ENCODE results near the gene AMPD3. TPM values are rescaled to one million over a fixed set of nuclear protein-coding genes. Genes with fewer than 3 reads are reported as not detected.

AMPD3 gene
- polyA plus RNA-seq, 1 donor (not counting 4 experiments of a cell fraction or from before 2014, with no cell fraction given), result 11.1 TPM

DNA sequence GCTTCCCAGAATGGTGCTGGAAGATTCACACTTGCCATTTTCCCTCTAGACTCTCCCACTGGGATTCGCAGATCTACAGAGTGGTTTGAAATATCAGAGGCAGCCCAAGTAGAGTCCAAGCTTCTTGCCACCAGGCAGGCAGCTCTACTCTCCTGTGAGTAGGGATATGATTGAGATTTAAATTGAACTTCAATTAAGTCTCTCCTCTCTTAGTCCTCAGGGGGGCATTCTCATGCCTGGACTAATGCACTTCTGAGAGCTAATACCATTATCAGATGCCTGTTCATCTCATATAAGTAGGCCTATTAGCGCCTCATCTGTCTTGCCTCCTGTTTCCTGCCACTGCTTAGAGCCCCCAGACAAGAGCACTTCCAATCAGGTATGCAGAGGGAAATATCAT lies 25.5 kb upstream of the AMPD3 start:
- H3K36me3 ChIP-seq (ENCODE audit: control insufficient read depth in 2 of 2, extremely low read depth in 1 of 2, insufficient read depth in 2 of 2, low read length in 2 of 2), result no peaks in the 10 kb centered on the region
- H3K9ac ChIP-seq (ENCODE audit: control insufficient read depth, extremely low read depth, insufficient read depth, low read length), result no peak overlapping the region
- DNase-seq (ENCODE audit: low read depth, low spot score), result no peak
- H3K79me2 ChIP-seq (ENCODE audit: control insufficient read depth, insufficient read depth, low read length), result no peaks in the 10 kb centered on the region
- peaks cover 2% of the 10 kb centered on the region for H3K4me1 ChIP-seq (ENCODE audit: control insufficient read depth, extremely low read depth, insufficient read depth, low read length)
- H2AFZ ChIP-seq (ENCODE audit: control insufficient read depth, low read length), result no peak overlapping the region
- TF ChIP-seq CTCF (optimal IDR thresholded peaks at IDR 0.05 in 1 of 3, IDR thresholded peaks at IDR 0.05 in 1 of 3, conservative IDR thresholded peaks at IDR 0.05 in 1 of 3; ENCODE audit: extremely low read depth in 1 of 3, insufficient read depth in 2 of 3, low read length in 3 of 3) (no peak), EZH2 (IDR thresholded peaks at IDR 0.05; ENCODE audit: low read length) (no peak)
- no peaks in the 10 kb centered on the region for H4K20me1 ChIP-seq (ENCODE audit: control insufficient read depth, extremely low read depth, insufficient read depth, low read length)
- H3K4me2 ChIP-seq (ENCODE audit: control insufficient read depth, extremely low read depth, insufficient read depth, low read depth, low read length), result no peak overlapping the region
- H3K4me3 ChIP-seq (ENCODE audit: control insufficient read depth in 2 of 3, extremely low read depth in 1 of 3, insufficient read depth in 2 of 3, low read depth in 1 of 3, low read length in 3 of 3), result no peak overlapping the region
- dilution Hi-C loops (cut with MboI; ENCODE audit: extremely low pct_ligation_motif_present, low sequenced_read_pairs), result no loop called here
- no peak overlapping the region for H3K27ac ChIP-seq (ENCODE audit: control insufficient read depth, insufficient read depth, low read length)
- FAIRE-seq, result no peak
- H3K27me3 ChIP-seq (ENCODE audit: control insufficient read depth, extremely low read depth, insufficient read depth, low read length), result no peaks in the 10 kb centered on the region
- H3K9me3 ChIP-seq (ENCODE audit: control insufficient read depth, low read depth, low read length), result no peaks in the 10 kb centered on the region
- H3K9me1 ChIP-seq (ENCODE audit: control insufficient read depth, extremely low read depth, insufficient read depth, low read length), result no peaks in the 10 kb centered on the region

GRCh38 chr11:10432493-10432892 lies 22.6 kb upstream of the AMPD3 start:
- Histone ChIP-seq H3K9me1 (ENCODE audit: control insufficient read depth, extremely low read depth, insufficient read depth, low read length) (no peaks in the 10 kb centered on the region), H3K27me3 (ENCODE audit: control insufficient read depth, extremely low read depth, insufficient read depth, low read length) (no peaks in the 10 kb centered on the region), H3K36me3 (ENCODE audit: control insufficient read depth in 2 of 2, extremely low read depth in 1 of 2, insufficient read depth in 2 of 2, low read length in 2 of 2) (no peaks in the 10 kb centered on the region), H3K4me1 (ENCODE audit: control insufficient read depth, extremely low read depth, insufficient read depth, low read length) (no peaks in the 10 kb centered on the region), H2AFZ (ENCODE audit: control insufficient read depth, low read length) (no peak overlapping the region), H3K79me2 (ENCODE audit: control insufficient read depth, insufficient read depth, low read length) (no peaks in the 10 kb centered on the region), H3K9ac (ENCODE audit: control insufficient read depth, extremely low read depth, insufficient read depth, low read length) (no peak overlapping the region), H3K27ac (ENCODE audit: control insufficient read depth, insufficient read depth, low read length) (no peak overlapping the region), H4K20me1 (ENCODE audit: control insufficient read depth, extremely low read depth, insufficient read depth, low read length) (no peaks in the 10 kb centered on the region), H3K4me3 (ENCODE audit: control insufficient read depth in 2 of 3, extremely low read depth in 1 of 3, insufficient read depth in 2 of 3, low read depth in 1 of 3, low read length in 3 of 3) (no peak overlapping the region), H3K9me3 (ENCODE audit: control insufficient read depth, low read depth, low read length) (no peaks in the 10 kb centered on the region), H3K4me2 (ENCODE audit: control insufficient read depth, extremely low read depth, insufficient read depth, low read depth, low read length) (no peak overlapping the region)
- no peak for DNase-seq (ENCODE audit: low read depth, low spot score)
- TF ChIP-seq EZH2 (IDR thresholded peaks at IDR 0.05; ENCODE audit: low read length) (no peak), CTCF (optimal IDR thresholded peaks at IDR 0.05 in 1 of 3, IDR thresholded peaks at IDR 0.05 in 1 of 3, conservative IDR thresholded peaks at IDR 0.05 in 1 of 3; ENCODE audit: extremely low read depth in 1 of 3, insufficient read depth in 2 of 3, low read length in 3 of 3) (no peak)
- dilution Hi-C loops (cut with MboI; ENCODE audit: extremely low pct_ligation_motif_present, low sequenced_read_pairs), result no loop called here
- no peak for FAIRE-seq

Measured in keratinocyte (primary cell).